GM12878 (cell line): Measurements from ENCODE around the gene TRABD2A. TPM values are rescaled to one million over a fixed set of nuclear protein-coding genes. Genes with fewer than 3 reads are reported as not detected.

Experiments
- ATAC-seq: fragments of 200-7000 bp; cut with Tn5 transposase; 3 replicates; pipeline ENCODE4 v1.9.1; 2020; ENCODE audit warnings: mild to moderate bottlenecking, moderate library complexity
- BruUV-seq: library from RNA; stranded (reverse); fragments of 400-500 nt; replicated peaks from 2 replicates; lab custom pipeline; 2021; lab: Mats Ljungman, UMichigan
- CTCF ChIA-PET: fragments of 300-600 bp; sonication (Branson Sonifier 250); formaldehyde crosslinking; extraction: SDS; loops from one replicate; lab custom pipeline; 2021; ENCODE audit warnings: inconsistent platforms; lab: Yijun Ruan, JAX
- POLR2A ChIA-PET: fragments of 350-600 bp; formaldehyde crosslinking; extraction: SDS; loops from one replicate; lab custom pipeline; 2021; ENCODE audit warnings: inconsistent platforms; lab: Charles Lee
- RAD21 ChIA-PET: fragments of 300-600 bp; sonication (Branson Sonifier 250); formaldehyde crosslinking; loops from one replicate; lab custom pipeline; 2023; ENCODE audit warnings: antibody characterized with exemption; ENCODE audit not compliant: unreplicated experiment; lab: Charles Lee
- SMC1A ChIA-PET: fragments of 300-600 bp; sonication (Branson Sonifier 250); formaldehyde crosslinking; loops from one replicate; lab custom pipeline; 2023; ENCODE audit not compliant: unreplicated experiment, uncharacterized antibody; lab: Charles Lee
- DNase-seq: peaks from one replicate; pipeline ENCODE4 v3.0.0-alpha.2; 2011; ENCODE audit warnings: low read depth, low spot score
- FAIRE-seq: peaks from 3 replicates; lab custom pipeline; 2011; peaks lifted over from hg19 to GRCh38; lab: Jason Lieb, UNC
- H2AFZ ChIP-seq: 2 replicates; pipeline ENCODE4 v1.6.0; 2011; ENCODE audit warnings: low read depth, low read length, control low read depth; ENCODE audit not compliant: control insufficient read depth
- H3K27ac ChIP-seq: 2 replicates; pipeline ENCODE4 v1.5.1; 2011; ENCODE audit warnings: control low read depth; ENCODE audit not compliant: control insufficient read depth, insufficient read depth
- H3K27me3 ChIP-seq, 2 experiments: replicated peaks in 1 of 2; 2 replicates each; pipeline versions ENCODE4 v1.6.0 to v1.6.1; 2011; ENCODE audit warnings: low read length in 1 of 2; ENCODE audit not compliant: control insufficient read depth in 2 of 2, insufficient read depth in 2 of 2
- H3K36me3 ChIP-seq, 2 experiments: 2 replicates each; pipeline ENCODE4 v1.5.1; 2011; ENCODE audit warnings: low read length in 1 of 2; ENCODE audit not compliant: control insufficient read depth in 2 of 2, insufficient read depth in 2 of 2
- H3K4me1 ChIP-seq: 2 replicates; pipeline ENCODE4 v1.6.1; 2011; ENCODE audit warnings: mild to moderate bottlenecking, low read length, moderate library complexity, mixed read lengths; ENCODE audit not compliant: control insufficient read depth, insufficient read depth
- H3K4me2 ChIP-seq: 2 replicates; pipeline ENCODE4 v1.6.0; 2011; ENCODE audit warnings: control low read depth; ENCODE audit not compliant: control insufficient read depth, insufficient read depth
- H3K4me3 ChIP-seq: fragments of 200-600 bp; sonication (generic); 2 replicates; pipeline ENCODE4 v1.5.1; 2016
- H3K79me2 ChIP-seq: 2 replicates; pipeline ENCODE4 v1.6.0; 2011; ENCODE audit warnings: low read length; ENCODE audit not compliant: control insufficient read depth, insufficient read depth
- H3K9ac ChIP-seq: 2 replicates; pipeline ENCODE4 v1.8.0; 2011; ENCODE audit warnings: low read length, control low read depth, mixed read lengths; ENCODE audit not compliant: control insufficient read depth, insufficient read depth
- H3K9me3 ChIP-seq: replicated peaks from 3 replicates; pipeline ENCODE4 v1.5.1; 2011; ENCODE audit warnings: mild to moderate bottlenecking, low read length; ENCODE audit not compliant: control insufficient read depth, insufficient read depth
- H4K20me1 ChIP-seq: 2 replicates; pipeline ENCODE4 v1.6.0; 2011; ENCODE audit not compliant: control insufficient read depth, insufficient read depth
- ATF7 ChIP-seq: fragments of 450-650 bp; IDR thresholded peaks from 2 replicates; pipeline ENCODE4 v1.6.1; 2016; ENCODE audit warnings: low read depth, mild to moderate bottlenecking
- BCL11A ChIP-seq: IDR thresholded peaks from 2 replicates; pipeline ENCODE4 v1.6.1; 2011; ENCODE audit warnings: low read depth, low read length
- E4F1 ChIP-seq: fragments of 450-650 bp; IDR thresholded peaks from 2 replicates; pipeline ENCODE4 v1.6.1; 2018; ENCODE audit warnings: borderline replicate concordance, mild to moderate bottlenecking; ENCODE audit not compliant: partially characterized antibody
- ZNF207 ChIP-seq: fragments of 450-650 bp; IDR thresholded peaks from 2 replicates; pipeline ENCODE4 v1.6.1; 2014; ENCODE audit warnings: antibody characterized with exemption, mild to moderate bottlenecking, borderline replicate concordance
- WGBS: methylation state at CpG from one replicate; pipeline ENCODE4 v1.1.6; 2016; ENCODE audit warnings: low lambda C conversion rate; ENCODE audit not compliant: insufficient replicate concordance, insufficient coverage; ENCODE audit errors: missing lambda C conversion rate; 5-methylcytosine and 5-hydroxymethylcytosine counted together
- in situ Hi-C: fragments of 300-500 bp; cut with MboI; formaldehyde crosslinking; loops from 9 replicates; pipeline ENCODE4 v1.14.3; 2018; ENCODE audit warnings: mixed read lengths
- intact Hi-C: fragments of 100-400 bp; cut with micrococcal nuclease; formaldehyde crosslinking; loops from one replicate; pipeline ENCODE4 v1.14.2; 2022; ENCODE audit not compliant: unreplicated experiment
- polyA plus RNA-seq, 11 experiments: library from polyadenylated mRNA; depleted of rRNA in 4 of 11; unstranded in 6 of 11; stranded (reverse) in 5 of 11; fragments of >200 nt; fragmentation: Nextera tagmentation in 4 of 11; fragmentation: Illumina TruSeq in 1 of 11; extraction: Ambion mirVana in 4 of 11; extraction: Trizol in 1 of 11; gene quantifications; 1 replicate in 1 of 11; 2 replicates in 10 of 11; pipeline versions ENCODE4 v1.2.1 to v1.2.3, GENCODE V29; 2011 to 2016; ENCODE audit warnings: inconsistent platforms in 2 of 11, missing spikeins in 2 of 11, low read depth in 1 of 11
- total RNA-seq, 4 experiments: library from RNA; depleted of rRNA in 3 of 4; stranded (reverse); fragments of >200 nt in 3 of 4; fragmentation: Illumina TruSeq in 1 of 4; extraction: Trizol in 1 of 4; gene quantifications; 2 replicates each; pipeline versions ENCODE4 v1.2.1 to v1.2.3, GENCODE V29; 2013 to 2021

TRABD2A gene
- total and polyA plus RNA-seq, 10 of the 15 experiments (the other 5 are each of a cell fraction or from before 2014, with no cell fraction given) = 1.4 to 7.6 (median 4.1) TPM

DNA sequence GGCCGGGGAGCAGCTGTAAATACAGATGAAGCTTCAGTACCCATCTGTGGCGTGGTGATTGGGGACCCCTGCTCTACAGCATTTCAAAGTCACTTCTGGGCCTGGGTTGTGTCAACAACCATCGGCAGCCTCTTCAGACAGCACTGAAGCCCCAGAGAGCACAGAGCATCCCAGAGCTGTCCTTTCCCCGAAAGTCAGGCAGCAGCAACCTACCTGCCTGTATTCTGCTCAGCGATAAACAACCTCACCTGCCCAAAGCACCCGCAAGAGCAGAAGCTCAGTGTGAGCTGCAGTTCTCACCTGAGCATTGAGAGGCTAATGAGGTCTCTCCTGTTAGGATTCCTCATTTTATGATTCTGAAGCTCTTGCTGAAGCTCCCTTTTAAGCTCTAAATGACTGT, 19.3 kb downstream of the TRABD2A start:
- SMC1A ChIA-PET = interaction anchor here (0.5 to 2.1 kb wide), 7 partner anchors 11 to 335 kb away, joined by 3 to 8 read pairs (median 3); no protein-coding TSS in a partner anchor
- no peaks in the 10 kb centered on the region for H3K4me1 ChIP-seq
- no peaks in the 10 kb centered on the region for H4K20me1 ChIP-seq
- intact Hi-C loops (loop anchor here (5.0 kb wide), 1 partner anchor 229 kb away; no protein-coding TSS in a partner anchor), in situ Hi-C loops (no loop called here)
- H2AFZ ChIP-seq = no peak overlapping the region
- TF ChIP-seq ATF7 (no peak), E4F1 (no peak), BCL11A (no peak), ZNF207 (no peak)
- no peak overlapping the region for H3K4me3 ChIP-seq
- no peak for DNase-seq
- no peak for ATAC-seq
- H3K36me3 ChIP-seq = no peaks in the 10 kb centered on the region; a peak in 1 of 4 replicates
- BruUV-seq = no TSS peak
- H3K79me2 ChIP-seq = no peaks in the 10 kb centered on the region
- no peak overlapping the region for H3K9ac ChIP-seq
- H3K27ac ChIP-seq = no peak overlapping the region
- CTCF ChIA-PET = interaction anchor here (0.7 to 6.5 kb wide), 3 partner anchors 64 to 334 kb away, joined by 3 to 41 read pairs (median 20); no protein-coding TSS in a partner anchor
- no peak overlapping the region for H3K4me2 ChIP-seq
- RAD21 ChIA-PET = interaction anchor here (1.0 to 2.1 kb wide), 4 partner anchors 21 to 364 kb away, joined by 3 to 7 read pairs (median 5); no protein-coding TSS in a partner anchor
- H3K27me3 ChIP-seq = no peaks in the 10 kb centered on the region
- H3K9me3 ChIP-seq = no peaks in the 10 kb centered on the region
- POLR2A ChIA-PET = interaction anchor here (1.0 kb wide), 1 partner anchor 368 kb away, joined by 3 read pairs; no protein-coding TSS in a partner anchor
- no peak for FAIRE-seq
- WGBS = 57% methylated on average over 6 of the region's 6 CpGs
